Adrenal gland (tissue), 5 donors: ENCODE results near the gene AFM.

Experiments
- CTCF ChIP-seq, 6 experiments: fragments of 450-650 bp in 4 of 6; fragments of 200-600 bp in 2 of 6; sonication (generic) in 1 of 6; IDR thresholded peaks; 1 replicate in 5 of 6; 2 replicates in 1 of 6; pipeline versions ENCODE4 v1.5.1 to v1.8.0; 2016 to 2021; ENCODE audit warnings: antibody characterized with exemption in 6 of 6, mild to moderate bottlenecking in 2 of 6, moderate library complexity in 1 of 6
- POLR2A ChIP-seq, 2 donors: fragments of 450-650 bp; IDR thresholded peaks; one replicate each; pipeline ENCODE4 v1.6.1; 2017; ENCODE audit warnings: antibody characterized with exemption in 2 of 2, mild to moderate bottlenecking in 2 of 2, moderate library complexity in 1 of 2
- donor health status: DM: no; HTN: no; CAD: no.

DNA sequence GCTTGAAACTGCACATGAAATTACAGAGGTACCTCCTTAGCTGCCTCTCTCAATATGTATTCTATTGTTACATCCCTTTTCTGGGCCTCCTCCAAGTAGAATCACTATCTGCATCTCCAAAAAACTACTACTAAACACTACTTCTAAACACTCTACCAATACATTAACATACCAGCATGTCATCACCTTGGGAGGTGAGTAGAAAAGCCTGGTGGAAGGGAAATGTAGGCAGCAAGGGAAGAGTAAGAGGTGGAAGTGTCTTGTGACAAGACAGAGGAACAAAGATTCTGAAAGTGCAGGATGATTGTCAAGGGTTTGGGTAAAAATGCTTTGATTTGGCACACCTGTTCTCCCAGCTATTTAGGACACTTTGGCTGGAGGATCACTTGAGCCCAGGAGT, 3.5 kb downstream of the AFM start:
- no peak for TF ChIP-seq CTCF (IDR thresholded peaks at IDR 0.05)
- TF ChIP-seq POLR2A (IDR thresholded peaks at IDR 0.05), result no peak
